HEK293T (cell line): Measurements from ENCODE around the gene LGI4.

Source experiments
- CTCF ChIA-PET: fragments of 350-600 bp; formaldehyde crosslinking; extraction: SDS; loops from one replicate; lab custom pipeline; 2021; ENCODE audit warnings: antibody characterized with exemption, inconsistent platforms; lab: Yijun Ruan, JAX
- POLR2A ChIA-PET: fragments of 350-600 bp; formaldehyde crosslinking; extraction: SDS; loops from one replicate; lab custom pipeline; 2020; ENCODE audit warnings: antibody characterized with exemption, inconsistent platforms; lab: Yijun Ruan, JAX
- DNase-seq: peaks from one replicate; pipeline ENCODE4 v3.0.0; 2012; ENCODE audit warnings: mixed read lengths; ENCODE audit errors: extremely low spot score
- ARNT ChIP-seq: fragments of 450-650 bp; IDR thresholded peaks from 2 replicates; pipeline ENCODE4 v1.6.1; 2017; ENCODE audit warnings: mild to moderate bottlenecking
- BHLHE40 ChIP-seq: fragments of 450-650 bp; IDR thresholded peaks from 2 replicates; pipeline ENCODE4 v1.6.1; 2016; ENCODE audit warnings: mild to moderate bottlenecking, moderate library complexity, borderline replicate concordance
- CTBP1 ChIP-seq: fragments of 450-650 bp; IDR thresholded peaks from 2 replicates; pipeline ENCODE4 v1.6.1; 2016; ENCODE audit warnings: borderline replicate concordance
- ELF4 ChIP-seq: fragments of 450-650 bp; IDR thresholded peaks from 2 replicates; pipeline ENCODE4 v1.6.1; 2017; ENCODE audit warnings: antibody characterized with exemption
- FOXA1 ChIP-seq: fragments of 450-650 bp; IDR thresholded peaks from 2 replicates; pipeline ENCODE4 v1.6.1; 2016; ENCODE audit warnings: mild to moderate bottlenecking
- FOXK2 ChIP-seq: fragments of 450-650 bp; IDR thresholded peaks from 2 replicates; pipeline ENCODE4 v1.6.1; 2016; ENCODE audit warnings: mild to moderate bottlenecking
- FOXM1 ChIP-seq: fragments of 450-650 bp; IDR thresholded peaks from 2 replicates; pipeline ENCODE4 v1.6.1; 2017; ENCODE audit warnings: mild to moderate bottlenecking, borderline replicate concordance
- HDGF ChIP-seq: fragments of 450-650 bp; IDR thresholded peaks from 2 replicates; pipeline ENCODE4 v1.6.1; 2017; ENCODE audit warnings: antibody characterized with exemption, borderline replicate concordance
- L3MBTL2 ChIP-seq: fragments of 450-650 bp; conservative IDR thresholded peaks from 2 replicates; pipeline ENCODE4 v1.6.1; 2016; ENCODE audit warnings: mild to moderate bottlenecking
- LEF1 ChIP-seq: fragments of 450-650 bp; IDR thresholded peaks from 2 replicates; pipeline ENCODE4 v1.6.1; 2017; ENCODE audit warnings: mild to moderate bottlenecking, borderline replicate concordance
- NFRKB ChIP-seq: fragments of 450-650 bp; IDR thresholded peaks from 2 replicates; pipeline ENCODE4 v1.6.1; 2016; ENCODE audit warnings: mild to moderate bottlenecking, moderate library complexity
- SP1 ChIP-seq: fragments of 450-650 bp; IDR thresholded peaks from 2 replicates; pipeline ENCODE4 v1.6.1; 2017
- SUZ12 ChIP-seq: fragments of 450-650 bp; IDR thresholded peaks from 2 replicates; pipeline ENCODE4 v1.6.1; 2016; ENCODE audit warnings: mild to moderate bottlenecking
- TARDBP ChIP-seq: fragments of 450-650 bp; IDR thresholded peaks from 2 replicates; pipeline ENCODE4 v1.6.1; 2016
- ZNF384 ChIP-seq: fragments of 450-650 bp; IDR thresholded peaks from 2 replicates; pipeline ENCODE4 v1.6.1; 2016
- TF ChIP-seq, protein P1 (sequence below): fragments of 450-650 bp; IDR thresholded peaks from 2 replicates; pipeline ENCODE4 v1.6.1; 2016

LGI4 gene

GRCh38 chr19:35151273-35152065 lies 16.6 kb upstream of the LGI4 start:
- no peak for TF ChIP-seq SUZ12
- no peak for TF ChIP-seq ZNF384
- no peak for TF ChIP-seq L3MBTL2
- no peak for TF ChIP-seq BHLHE40
- no peak for TF ChIP-seq FOXM1
- TF ChIP-seq, protein P1, sequence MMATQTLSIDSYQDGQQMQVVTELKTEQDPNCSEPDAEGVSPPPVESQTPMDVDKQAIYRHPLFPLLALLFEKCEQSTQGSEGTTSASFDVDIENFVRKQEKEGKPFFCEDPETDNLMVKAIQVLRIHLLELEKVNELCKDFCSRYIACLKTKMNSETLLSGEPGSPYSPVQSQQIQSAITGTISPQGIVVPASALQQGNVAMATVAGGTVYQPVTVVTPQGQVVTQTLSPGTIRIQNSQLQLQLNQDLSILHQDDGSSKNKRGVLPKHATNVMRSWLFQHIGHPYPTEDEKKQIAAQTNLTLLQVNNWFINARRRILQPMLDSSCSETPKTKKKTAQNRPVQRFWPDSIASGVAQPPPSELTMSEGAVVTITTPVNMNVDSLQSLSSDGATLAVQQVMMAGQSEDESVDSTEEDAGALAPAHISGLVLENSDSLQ: no peak
- TF ChIP-seq NFRKB: no peak
- TF ChIP-seq FOXA1: no peak
- TF ChIP-seq ELF4: no peak
- TF ChIP-seq SP1: no peak
- no peak for TF ChIP-seq ARNT
- no peak for TF ChIP-seq FOXK2
- TF ChIP-seq TARDBP: no peak
- POLR2A ChIA-PET: interaction anchor here (1.1 kb wide), 1 partner anchor 9 kb away, joined by 3 read pairs; no protein-coding TSS in a partner anchor
- DNase-seq: no peak
- CTCF ChIA-PET: no interaction called here

DNA sequence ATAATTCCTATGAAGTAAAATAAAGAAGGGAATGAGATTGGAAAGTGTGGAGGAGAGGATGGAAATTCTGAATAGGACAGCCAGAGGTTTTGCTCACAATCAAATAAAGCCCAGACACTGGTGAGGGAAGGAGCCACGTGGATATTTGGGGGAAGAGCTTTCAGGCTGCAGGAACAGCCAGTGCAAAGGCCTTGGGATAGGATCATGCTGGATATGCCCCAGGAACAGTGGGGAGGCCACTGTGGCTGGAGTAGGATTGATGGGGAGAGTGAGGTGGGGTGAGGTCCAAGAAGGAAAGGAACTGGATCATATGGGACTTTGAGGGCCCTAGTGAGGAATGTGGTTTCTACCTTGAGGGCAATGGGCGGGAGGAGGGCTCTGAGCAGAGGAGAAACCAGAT lies 15.6 kb upstream of the LGI4 start:
- POLR2A ChIA-PET: no interaction called here
- CTCF ChIA-PET: no interaction called here
- DNase-seq: no peak
- TF ChIP-seq TARDBP (no peak), HDGF (no peak), SP1 (no peak)

DNA sequence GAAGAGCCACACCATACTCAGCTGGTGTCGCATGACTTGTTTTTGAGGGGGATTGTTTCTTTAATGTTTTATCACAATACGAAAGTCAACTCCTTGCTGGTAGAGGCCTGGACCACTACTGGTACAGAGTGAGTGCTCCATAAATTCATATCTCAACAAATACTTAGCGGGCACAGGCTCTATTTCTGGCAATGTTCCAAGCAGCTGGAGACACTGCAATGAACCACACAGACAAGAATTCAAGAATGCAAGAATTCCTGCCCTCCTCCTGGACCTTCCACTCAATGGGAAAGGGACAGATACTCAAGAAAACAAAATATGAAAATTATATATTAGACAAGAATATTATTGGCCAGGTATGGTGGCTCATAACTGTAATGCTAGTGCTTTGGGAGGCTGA lies 14.6 kb upstream of the LGI4 start:
- TF ChIP-seq BHLHE40 (no peak), L3MBTL2 (no peak), SUZ12 (no peak), ZNF384 (no peak), FOXA1 (no peak), TARDBP (no peak)
- ChIA-PET POLR2A (no interaction called here), CTCF (interaction anchor here (0.7 kb wide), 1 partner anchor 117 kb away, joined by 3 read pairs; no protein-coding TSS in a partner anchor)
- no peak for DNase-seq

DNA sequence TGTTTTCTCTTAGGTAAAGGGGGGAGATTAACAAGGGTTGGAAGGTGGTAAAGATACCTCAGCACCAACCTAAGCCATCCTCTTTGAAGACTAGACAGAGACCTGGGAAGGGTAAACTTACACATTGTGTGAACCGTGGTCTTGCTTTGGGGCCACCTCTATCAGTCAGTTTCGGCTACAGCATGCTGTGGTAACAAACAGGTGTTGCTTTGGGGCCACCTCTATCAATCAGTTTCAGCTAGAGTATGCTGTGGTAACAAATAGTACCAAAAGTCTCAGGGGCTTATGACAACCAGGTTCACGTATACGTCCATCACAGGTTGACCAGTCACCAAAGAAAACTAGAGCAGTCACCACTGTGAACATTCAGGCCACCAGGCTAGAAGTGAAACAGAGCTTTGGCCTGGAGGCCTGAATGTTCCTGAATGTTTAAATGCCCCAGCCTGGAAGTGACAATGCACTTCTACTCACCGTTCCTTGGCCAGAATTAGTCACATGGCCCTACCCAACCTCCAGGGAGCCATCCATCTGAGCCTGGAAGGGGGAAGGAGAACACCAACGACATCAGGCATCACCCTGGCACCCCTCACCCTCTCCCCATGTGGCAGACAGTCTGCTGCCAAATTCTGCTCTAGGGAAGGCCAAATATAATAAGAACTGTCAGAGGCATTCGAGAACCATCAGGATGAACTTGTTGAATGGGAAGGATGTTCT lies 12.0 kb upstream of the LGI4 start:
- ChIA-PET POLR2A (no interaction called here), CTCF (no interaction called here)
- no peak for TF ChIP-seq FOXA1
- TF ChIP-seq, protein P1: no peak
- TF ChIP-seq HDGF: no peak
- no peak for TF ChIP-seq ZNF384
- no peak for TF ChIP-seq FOXM1
- no peak for TF ChIP-seq TARDBP
- TF ChIP-seq SUZ12: no peak
- TF ChIP-seq ARNT: no peak
- TF ChIP-seq LEF1: no peak
- no peak for TF ChIP-seq NFRKB
- TF ChIP-seq FOXK2: no peak
- no peak for TF ChIP-seq ELF4
- TF ChIP-seq SP1: no peak
- no peak for DNase-seq

GRCh38 chr19:35144600-35145436 lies 10.0 kb upstream of the LGI4 start:
- ChIA-PET POLR2A (no interaction called here), CTCF (interaction anchor here (0.7 kb wide), 1 partner anchor 1809 kb away, joined by 5 read pairs; no protein-coding TSS in a partner anchor)
- TF ChIP-seq ZNF384 (no peak), SP1 (no peak), FOXA1 (no peak), ARNT (no peak), ELF4 (no peak), L3MBTL2 (no peak), SUZ12 (no peak), BHLHE40 (no peak), HDGF (no peak), CTBP1 (no peak), FOXK2 (no peak), NFRKB (no peak), LEF1 (no peak), FOXM1 (no peak), TARDBP (no peak)
- TF ChIP-seq, protein P1: no peak
- peak; percentile 49 for DNase-seq
